HG02870 (cell line): ENCODE results near the gene TMEM219.
"Not testable (repeated sequence)": the region's sequence is repeated elsewhere in the genome, so short reads cannot be mapped to it uniquely, and the experiment has no call there.

Source experiments
- ATAC-seq: cut with Tn5 transposase; IDR thresholded peaks from one replicate; pipeline ENCODE4 v1.9.1; 2021; ENCODE audit warnings: mild to moderate bottlenecking, moderate library complexity; ENCODE audit not compliant: unreplicated experiment

Gene TMEM219

DNA sequence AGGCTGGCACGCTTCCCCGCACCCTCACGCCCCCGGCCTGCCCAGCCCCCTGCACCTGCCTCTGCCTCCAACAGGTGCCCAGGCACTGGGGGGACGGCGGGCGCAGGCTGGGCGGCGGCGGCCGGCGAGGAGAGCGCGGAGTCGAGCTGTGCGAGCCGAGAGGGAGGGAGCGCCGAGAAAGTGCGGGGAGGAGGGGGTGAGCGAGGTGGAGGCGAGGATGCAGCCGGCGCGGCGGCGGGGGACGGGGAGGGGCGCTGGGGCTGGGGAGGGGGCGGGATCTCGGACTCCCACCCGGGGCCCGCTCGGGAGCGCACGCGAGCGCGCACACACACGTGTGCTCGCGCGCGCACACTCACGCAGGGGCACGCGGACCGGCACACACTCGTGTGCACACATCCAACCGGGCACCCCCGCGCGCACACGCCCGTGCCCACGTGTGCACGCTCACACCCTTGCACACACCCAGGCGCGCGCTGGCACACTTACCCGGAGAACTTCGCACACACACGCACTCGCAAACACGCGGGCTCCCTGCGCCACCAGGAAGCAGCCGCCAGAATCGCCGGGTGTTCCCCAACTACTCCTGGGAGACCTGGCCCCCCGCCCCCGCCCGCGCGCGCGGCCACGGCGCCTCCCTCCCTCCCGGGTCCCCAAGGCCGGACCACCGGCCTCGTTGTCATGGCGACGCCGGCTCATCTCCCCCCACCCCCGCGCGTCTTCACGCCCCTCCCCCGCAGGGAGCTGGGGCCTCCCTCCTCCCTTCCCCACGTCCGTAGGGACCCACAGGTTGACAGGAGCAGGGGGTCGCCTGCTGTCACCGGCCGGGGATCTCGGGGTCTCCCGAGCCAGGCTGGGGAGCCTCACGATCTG is 49.2 kb downstream of the TMEM219 start, which contains the start of gene DOC2A:
DOC2A (minus strand) TSS at position 184 of the 870 bp plus-strand sequence. CDS start 805 bp downstream, outside the sequence.
- ATAC-seq, result no peak

DNA sequence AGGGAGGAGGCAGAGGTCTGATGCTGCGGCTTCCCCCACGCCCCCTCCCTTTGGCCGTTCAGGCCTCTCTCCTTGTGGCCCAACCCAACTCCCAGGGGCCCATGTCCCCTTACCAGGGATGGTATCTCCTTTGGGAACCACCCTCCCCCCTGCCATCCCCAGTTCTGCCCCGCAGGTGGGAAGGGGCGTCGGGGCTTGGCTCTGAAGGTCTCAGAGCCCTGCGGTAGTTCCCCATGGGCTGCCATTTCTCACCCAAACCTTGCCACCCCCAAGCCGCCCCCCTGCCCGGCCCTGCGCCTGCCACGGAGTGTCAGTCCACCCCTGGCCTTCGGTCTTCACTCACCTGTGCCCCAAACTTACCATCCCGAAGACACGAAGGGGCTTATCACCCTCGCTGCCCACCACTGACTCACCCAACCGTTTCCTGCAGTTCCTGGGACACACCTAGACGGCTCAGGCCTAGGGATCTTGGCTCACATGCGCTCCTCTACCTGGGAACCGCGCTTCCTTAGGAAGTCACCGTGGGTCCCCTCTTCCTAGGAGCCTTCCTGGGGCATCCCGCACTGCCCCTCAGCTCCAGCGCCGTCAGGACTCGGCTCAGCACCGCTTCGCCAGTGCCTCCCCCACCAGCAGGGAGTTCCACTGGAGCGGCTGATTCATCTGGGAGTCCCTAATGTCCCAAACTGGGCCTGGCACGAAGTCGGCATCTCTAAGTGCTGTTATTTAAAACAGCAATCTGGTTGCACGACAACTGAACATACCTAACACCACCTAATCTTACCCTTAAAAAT is 50.0 kb downstream of the TMEM219 start:
- ATAC-seq, result no peak

DNA sequence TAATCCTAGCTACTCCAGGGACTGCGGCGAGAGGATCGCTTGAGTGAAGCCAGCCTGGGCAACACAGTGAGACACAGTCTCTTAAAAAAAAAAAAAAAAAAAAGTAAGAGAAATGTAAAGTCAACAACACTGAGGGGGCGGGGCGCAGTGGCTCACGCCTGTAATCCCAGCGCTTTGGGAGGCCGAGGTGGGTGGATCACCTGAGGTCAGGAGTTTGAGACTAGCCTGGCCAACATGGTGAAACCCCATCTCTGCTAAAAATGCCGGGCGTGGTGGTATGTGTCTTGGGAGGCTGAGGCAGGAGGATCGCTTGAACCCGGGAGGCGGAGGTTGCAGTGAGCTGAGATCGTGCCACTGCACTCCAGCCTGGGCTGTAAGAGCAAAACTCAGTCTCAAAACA is 50.7 kb downstream of the TMEM219 start:
- not testable (repeated sequence) for ATAC-seq

DNA sequence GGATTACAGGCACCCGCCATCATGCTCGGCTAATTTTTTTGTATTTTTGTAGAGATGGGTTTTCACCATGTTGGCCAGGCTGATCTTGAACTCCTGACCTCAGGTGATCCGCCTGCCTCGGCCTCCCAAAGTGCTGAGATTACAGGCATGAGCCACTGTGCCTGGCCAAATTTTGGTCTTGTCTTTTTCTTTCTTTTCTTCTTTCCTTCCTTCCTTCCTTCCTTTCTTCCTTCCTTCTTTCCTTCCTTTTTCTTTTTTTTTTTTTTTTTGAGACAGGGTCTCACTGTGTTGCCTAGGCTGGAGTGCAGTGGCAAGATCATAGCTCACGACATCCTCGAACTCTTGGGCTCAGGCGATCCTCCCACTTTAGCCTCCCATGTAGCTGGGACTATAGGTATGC is 53.6 kb downstream of the TMEM219 start:
- not testable (repeated sequence) for ATAC-seq

DNA sequence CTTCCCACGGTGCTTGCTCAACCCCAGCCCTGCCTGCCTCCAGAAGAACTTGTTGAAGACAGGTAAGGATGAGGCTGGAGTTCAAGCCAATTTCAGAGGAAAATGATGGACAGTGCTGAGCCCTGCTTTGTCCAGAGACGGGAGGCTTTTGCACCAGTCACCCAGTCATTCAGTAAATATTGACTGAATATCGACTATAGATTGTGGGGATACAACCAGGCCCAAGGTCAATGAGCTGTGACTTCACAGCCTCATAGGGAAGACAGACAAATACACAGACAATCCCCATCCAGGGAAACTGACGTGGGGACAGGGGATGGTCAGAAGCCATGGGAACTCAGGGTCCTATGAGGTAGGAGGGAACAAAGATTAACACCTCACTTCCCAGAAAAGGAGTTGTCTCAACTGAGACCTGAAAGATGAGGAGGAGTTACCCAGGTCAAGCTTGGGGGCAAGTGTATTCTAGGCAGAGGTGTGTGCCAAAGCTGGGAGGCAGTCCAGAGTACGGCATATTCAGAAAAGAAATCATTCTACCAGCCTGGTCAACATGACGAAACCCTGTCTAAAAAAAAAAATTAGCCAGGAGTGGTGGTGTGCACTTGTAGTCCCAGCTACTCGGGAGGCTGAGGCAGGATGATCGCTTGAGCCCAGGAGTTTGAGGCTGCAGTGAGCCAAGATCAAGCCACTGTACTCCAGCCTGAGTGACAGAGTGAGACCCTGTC is 54.8 kb downstream of the TMEM219 start:
- ATAC-seq, result no peak

DNA sequence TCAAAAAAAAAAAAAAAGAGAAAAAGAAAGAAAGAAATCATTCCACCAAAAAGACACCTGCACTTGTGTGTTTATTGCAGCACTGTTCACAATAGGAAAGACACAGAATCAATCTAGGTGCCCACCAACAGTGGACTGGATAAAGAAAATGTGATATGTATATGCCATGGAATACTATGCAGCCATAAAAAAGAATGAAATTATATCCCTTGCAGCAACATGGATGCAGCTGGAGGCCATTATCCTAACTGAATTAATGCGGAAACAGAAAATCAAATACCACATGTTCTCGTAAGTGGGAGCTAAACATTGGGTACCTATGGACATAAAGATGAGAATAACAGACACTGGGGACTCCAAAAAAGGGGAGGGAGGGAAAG is 55.4 kb downstream of the TMEM219 start:
- no peak for ATAC-seq

DNA sequence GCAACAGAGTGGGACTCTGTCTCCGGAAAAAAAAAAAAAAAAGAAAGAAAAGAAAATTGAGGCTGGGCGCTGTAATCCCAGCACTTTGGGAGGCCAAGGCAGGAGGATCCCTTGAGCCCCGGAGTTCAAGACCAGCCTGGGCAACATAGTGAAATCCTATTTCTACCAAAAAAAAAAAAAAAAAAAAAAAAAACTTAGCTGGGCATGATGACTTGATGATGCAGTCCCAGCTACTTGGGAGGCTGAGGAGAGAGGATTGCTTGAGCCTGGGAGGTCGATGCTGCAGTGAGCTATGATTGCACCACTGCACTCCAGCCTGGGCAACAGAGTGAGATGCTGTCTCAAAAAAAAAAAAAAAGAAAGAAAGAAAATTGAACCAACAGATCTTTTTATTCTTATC is 56.1 kb downstream of the TMEM219 start:
- not testable (repeated sequence) for ATAC-seq

DNA sequence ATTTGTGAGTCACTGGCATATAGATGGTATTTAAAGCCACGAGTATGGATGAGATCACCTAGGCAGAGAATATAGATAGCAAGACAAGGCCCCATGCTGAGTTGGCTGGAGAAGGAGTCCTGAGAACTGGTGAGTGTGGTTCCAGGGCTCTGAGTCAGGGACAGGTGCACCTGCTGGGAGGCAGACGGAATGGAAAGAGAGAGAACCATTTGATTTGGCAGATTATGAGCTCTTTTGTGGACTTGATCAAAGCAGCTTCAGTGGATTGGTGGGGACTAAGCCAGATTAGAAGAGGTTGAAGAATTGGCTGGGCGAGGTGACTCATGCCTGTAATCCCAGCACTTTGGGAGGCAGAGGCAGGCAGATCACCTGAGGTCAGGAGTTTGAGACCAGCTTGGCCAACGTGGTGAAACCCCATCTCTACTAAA is 56.9 kb downstream of the TMEM219 start:
- no peak for ATAC-seq
